IMR-90 (cell line): ENCODE results near the gene RBPJ. TPM values are rescaled to one million over a fixed set of nuclear protein-coding genes. Genes with fewer than 3 reads are reported as not detected.

Experiments
- ATAC-seq: fragments of 200-7000 bp; cut with Tn5 transposase; 2 replicates; pipeline ENCODE4 v1.9.1; 2020; ENCODE audit warnings: low read depth, mild to moderate bottlenecking, moderate library complexity
- BruUV-seq: library from RNA; stranded (reverse); fragments of 400-500 nt; replicated peaks from 2 replicates; lab custom pipeline; 2021; lab: Mats Ljungman, UMichigan
- CTCF ChIA-PET: fragments of 300-600 bp; formaldehyde crosslinking; extraction: SDS; loops from one replicate; lab custom pipeline; 2021; ENCODE audit warnings: antibody characterized with exemption; lab: Yijun Ruan, JAX
- POLR2A ChIA-PET: fragments of 300-600 bp; sonication (Branson Sonifier 250); formaldehyde crosslinking; loops from one replicate; lab custom pipeline; 2022; ENCODE audit warnings: antibody characterized with exemption; ENCODE audit not compliant: unreplicated experiment; lab: Charles Lee
- DNase-seq: peaks from one replicate; pipeline ENCODE4 v3.0.0; 2013
- H2AFZ ChIP-seq: replicated peaks from 2 replicates; pipeline ENCODE3; 2013; ENCODE audit warnings: low read length, mild to moderate bottlenecking; ENCODE audit not compliant: poor library complexity
- H2AK5ac ChIP-seq: 2 replicates; pipeline ENCODE4 v1.6.1; 2013; ENCODE audit warnings: low read depth, low read length, inconsistent platforms
- H2AK9ac ChIP-seq: replicated peaks from 2 replicates; pipeline ENCODE3; 2013; ENCODE audit warnings: mild to moderate bottlenecking, low read depth, low read length, moderate library complexity; ENCODE audit not compliant: poor library complexity
- H2BK120ac ChIP-seq: 2 replicates; pipeline ENCODE4 v1.6.1; 2013; ENCODE audit warnings: low read depth, low read length, inconsistent platforms
- H2BK15ac ChIP-seq: 3 replicates; pipeline ENCODE4 v1.6.1; 2013; ENCODE audit warnings: low read depth, low read length, inconsistent platforms
- H2BK20ac ChIP-seq: 2 replicates; pipeline ENCODE4 v1.6.1; 2013; ENCODE audit warnings: low read depth, mild to moderate bottlenecking, inconsistent platforms, low read length, moderate library complexity
- H2BK5ac ChIP-seq: 2 replicates; pipeline ENCODE4 v1.6.1; 2013; ENCODE audit warnings: mild to moderate bottlenecking, low read depth, low read length, inconsistent platforms; ENCODE audit not compliant: poor library complexity, severe bottlenecking
- H3K14ac ChIP-seq: replicated peaks from 2 replicates; pipeline ENCODE4 v1.6.1; 2013; ENCODE audit warnings: low read depth, low read length, inconsistent platforms
- H3K18ac ChIP-seq: 2 replicates; pipeline ENCODE4 v1.6.1; 2013; ENCODE audit warnings: low read depth, low read length, control low read depth
- H3K23ac ChIP-seq: 2 replicates; pipeline ENCODE4 v1.6.1; 2013; ENCODE audit warnings: low read depth, low read length, inconsistent platforms
- H3K27ac ChIP-seq: 2 replicates; pipeline ENCODE4 v1.5.1; 2013; ENCODE audit warnings: mild to moderate bottlenecking, control low read depth, low read length; ENCODE audit not compliant: insufficient read depth
- H3K27me3 ChIP-seq: 2 replicates; pipeline ENCODE4 v1.6.1; 2013; ENCODE audit warnings: low read length; ENCODE audit not compliant: control insufficient read depth, insufficient read depth
- H3K36me3 ChIP-seq: 2 replicates; pipeline ENCODE4 v1.6.1; 2013; ENCODE audit warnings: low read length, mixed read lengths; ENCODE audit not compliant: control insufficient read depth, insufficient read depth
- H3K4ac ChIP-seq: 2 replicates; pipeline ENCODE4 v1.6.1; 2013; ENCODE audit warnings: low read depth, low read length, inconsistent platforms
- H3K4me1 ChIP-seq: 2 replicates; pipeline ENCODE4 v1.6.1; 2013; ENCODE audit warnings: low read length, mixed read lengths; ENCODE audit not compliant: control insufficient read depth, insufficient read depth
- H3K4me2 ChIP-seq: 2 replicates; pipeline ENCODE4 v1.6.1; 2013; ENCODE audit warnings: low read depth, mild to moderate bottlenecking, control low read depth, low read length, moderate library complexity
- H3K4me3 ChIP-seq: 2 replicates; pipeline ENCODE4 v1.5.1; 2013; ENCODE audit warnings: low read depth, mild to moderate bottlenecking, control low read depth, low read length, moderate library complexity; ENCODE audit not compliant: insufficient read depth
- H3K56ac ChIP-seq: 2 replicates; pipeline ENCODE4 v1.6.1; 2013; ENCODE audit warnings: low read length, inconsistent platforms; ENCODE audit not compliant: insufficient read depth; ENCODE audit errors: extremely low read depth
- H3K79me1 ChIP-seq, 2 experiments: 2 replicates each; pipeline ENCODE4 v1.6.1; 2013; ENCODE audit warnings: low read length in 2 of 2, inconsistent platforms in 1 of 2, low read depth in 1 of 2
- H3K9ac ChIP-seq: 2 replicates; pipeline ENCODE4 v1.6.1; 2013; ENCODE audit warnings: low read depth, low read length, control low read depth
- H3K9me1 ChIP-seq: 2 replicates; pipeline ENCODE4 v1.6.1; 2013; ENCODE audit warnings: low read length, inconsistent platforms; ENCODE audit not compliant: insufficient read depth
- H3K9me3 ChIP-seq: 2 replicates; pipeline ENCODE4 v1.6.1; 2013; ENCODE audit warnings: low read length; ENCODE audit not compliant: control insufficient read depth, insufficient read depth
- H4K20me1 ChIP-seq: 2 replicates; pipeline ENCODE4 v1.6.1; 2013; ENCODE audit warnings: low read length, inconsistent platforms; ENCODE audit not compliant: insufficient read depth
- H4K5ac ChIP-seq: 2 replicates; pipeline ENCODE4 v1.6.1; 2013; ENCODE audit warnings: mild to moderate bottlenecking, low read depth, low read length, control low read depth
- H4K8ac ChIP-seq, 2 experiments: 2 replicates each; pipeline ENCODE4 v1.6.1; 2013; ENCODE audit warnings: low read depth in 2 of 2, low read length in 2 of 2, control low read depth in 1 of 2, inconsistent platforms in 1 of 2
- H4K91ac ChIP-seq: 2 replicates; pipeline ENCODE4 v1.6.1; 2013; ENCODE audit warnings: low read depth, low read length, inconsistent platforms; ENCODE audit not compliant: insufficient read depth
- BHLHE40 ChIP-seq: fragments of 150-350 bp; IDR thresholded peaks from 2 replicates; pipeline ENCODE4 v1.6.1; 2016; ENCODE audit warnings: mild to moderate bottlenecking, low read depth, low read length
- CEBPB ChIP-seq: IDR thresholded peaks from 2 replicates; pipeline ENCODE4 v1.6.1; 2012; ENCODE audit warnings: low read depth, low read length, improper control_type of control experiment
- CHD1 ChIP-seq: IDR thresholded peaks from 2 replicates; pipeline ENCODE4 v1.6.1; 2012; ENCODE audit warnings: low read depth, low read length, improper control_type of control experiment
- ELK1 ChIP-seq: fragments of 150-350 bp; IDR thresholded peaks from 2 replicates; pipeline ENCODE4 v1.6.1; 2016; ENCODE audit warnings: low read depth, mild to moderate bottlenecking, low read length, moderate library complexity, borderline replicate concordance
- FOS ChIP-seq: fragments of 150-350 bp; IDR thresholded peaks from 2 replicates; pipeline ENCODE4 v1.6.1; 2016; ENCODE audit warnings: low read depth, low read length
- MAFK ChIP-seq: IDR thresholded peaks from 2 replicates; pipeline ENCODE4 v1.6.1; 2012; ENCODE audit warnings: low read depth, low read length, improper control_type of control experiment
- MAZ ChIP-seq: IDR thresholded peaks from 2 replicates; pipeline ENCODE4 v1.6.1; 2012; ENCODE audit warnings: low read depth, mild to moderate bottlenecking, low read length, improper control_type of control experiment, moderate library complexity, borderline replicate concordance
- MXI1 ChIP-seq: IDR thresholded peaks from 2 replicates; pipeline ENCODE4 v1.6.1; 2012; ENCODE audit warnings: low read depth, mild to moderate bottlenecking, low read length, moderate library complexity, borderline replicate concordance
- NFE2L2 ChIP-seq: fragments of 150-350 bp; IDR thresholded peaks from 2 replicates; pipeline ENCODE4 v1.6.1; 2016; ENCODE audit warnings: low read depth, mild to moderate bottlenecking, low read length
- POLR2A ChIP-seq: IDR thresholded peaks from 2 replicates; pipeline ENCODE4 v1.6.1; 2012; ENCODE audit warnings: mild to moderate bottlenecking, low read depth, low read length
- RAD21 ChIP-seq: IDR thresholded peaks from 2 replicates; pipeline ENCODE4 v1.6.1; 2012; ENCODE audit warnings: low read length, improper control_type of control experiment
- RCOR1 ChIP-seq: IDR thresholded peaks from 2 replicates; pipeline ENCODE4 v1.6.1; 2012; ENCODE audit warnings: mild to moderate bottlenecking, low read length, improper control_type of control experiment; ENCODE audit not compliant: insufficient replicate concordance
- RFX5 ChIP-seq: IDR thresholded peaks from 2 replicates; pipeline ENCODE4 v1.8.0; 2012; ENCODE audit warnings: low read depth, mild to moderate bottlenecking, low read length, moderate library complexity
- SMC3 ChIP-seq: fragments of 150-350 bp; IDR thresholded peaks from 2 replicates; pipeline ENCODE4 v1.6.1; 2016; ENCODE audit warnings: low read depth, mild to moderate bottlenecking, antibody characterized with exemption, low read length, moderate library complexity
- USF2 ChIP-seq: fragments of 150-350 bp; IDR thresholded peaks from 2 replicates; pipeline ENCODE4 v1.6.1; 2017; ENCODE audit warnings: mild to moderate bottlenecking, antibody characterized with exemption, low read length, low read depth
- WGBS, 2 experiments: methylation state at CpG; one replicate each; pipeline versions ENCODE4 v1.1.5 to v1.1.7; 2013; ENCODE audit warnings: missing lambda C conversion rate in 2 of 2; ENCODE audit not compliant: insufficient read length in 1 of 2; ENCODE audit errors: extremely low coverage in 2 of 2; 5-methylcytosine and 5-hydroxymethylcytosine counted together
- dilution Hi-C: fragments of 300-500 bp; cut with HindIII; formaldehyde crosslinking; loops from one replicate; pipeline ENCODE4 v1.14.3; 2018; ENCODE audit warnings: low sequenced_read_pairs; ENCODE audit not compliant: unreplicated experiment
- in situ Hi-C: fragments of 300-500 bp; cut with MboI; formaldehyde crosslinking; loops from 3 replicates; pipeline ENCODE4 v1.14.3; 2019; ENCODE audit warnings: low sequenced_read_pairs, inconsistent platforms, mixed read lengths
- intact Hi-C: fragments of 100-400 bp; cut with micrococcal nuclease; formaldehyde crosslinking; loops from 2 replicates; pipeline ENCODE4 v1.10.0; 2022
- polyA plus RNA-seq, 3 experiments: library from polyadenylated mRNA; depleted of rRNA; stranded (reverse); fragments of >200 nt; gene quantifications; 2 replicates each; pipeline ENCODE4 v1.2.3, GENCODE V29; 2012; ENCODE audit warnings: low replicate concordance in 1 of 3
- total RNA-seq: library from RNA; depleted of rRNA; stranded (reverse); fragments of >200 nt; gene quantifications from 2 replicates; pipeline ENCODE4 v1.2.3, GENCODE V29; 2012
- TF ChIP-seq, protein P1 (sequence below): conservative IDR thresholded peaks from 2 replicates; pipeline ENCODE4 v1.5.1; 2012; ENCODE audit warnings: mild to moderate bottlenecking, low read depth, low read length, improper control_type of control experiment

Gene RBPJ
- total and polyA plus RNA-seq, 2 of the 4 experiments (the other 2 are of a cell fraction), result 50.3 to 148 TPM

- no peaks in the 10 kb centered on the region for H3K36me3 ChIP-seq
- no peak overlapping the region for H2BK20ac ChIP-seq
- peaks cover 91% of the 10 kb centered on the region for H4K20me1 ChIP-seq
- no peak overlapping the region for H2AK9ac ChIP-seq
- no peak overlapping the region for H3K9ac ChIP-seq
- WGBS, 2 experiments, result no CpG with 5 or more reads among the region's 2 CpGs
- DNase-seq (no peak), ATAC-seq (no peak)
- ChIA-PET CTCF (interaction anchor here (1.5 kb wide), 1 partner anchor 12 kb away, joined by 6 read pairs; no protein-coding TSS in a partner anchor), POLR2A (interaction anchor here (0.6 kb wide), 1 partner anchor 95 kb away, joined by 6 read pairs; no protein-coding TSS in a partner anchor)
- H3K4ac ChIP-seq, result no peak overlapping the region
- H2BK120ac ChIP-seq, result no peak overlapping the region
- H2AK5ac ChIP-seq, result no peak overlapping the region
- no peak for TF ChIP-seq MAFK
- TF ChIP-seq POLR2A, result no peak
- no peak for TF ChIP-seq CHD1
- no peak for TF ChIP-seq RAD21
- TF ChIP-seq ELK1, result no peak
- TF ChIP-seq RFX5, result no peak
- no peak for TF ChIP-seq MXI1
- TF ChIP-seq FOS, result no peak
- no peak for TF ChIP-seq CEBPB
- TF ChIP-seq NFE2L2, result no peak
- no peak for TF ChIP-seq MAZ
- no peak for TF ChIP-seq BHLHE40
- no peak for TF ChIP-seq SMC3
- TF ChIP-seq, protein P1, sequence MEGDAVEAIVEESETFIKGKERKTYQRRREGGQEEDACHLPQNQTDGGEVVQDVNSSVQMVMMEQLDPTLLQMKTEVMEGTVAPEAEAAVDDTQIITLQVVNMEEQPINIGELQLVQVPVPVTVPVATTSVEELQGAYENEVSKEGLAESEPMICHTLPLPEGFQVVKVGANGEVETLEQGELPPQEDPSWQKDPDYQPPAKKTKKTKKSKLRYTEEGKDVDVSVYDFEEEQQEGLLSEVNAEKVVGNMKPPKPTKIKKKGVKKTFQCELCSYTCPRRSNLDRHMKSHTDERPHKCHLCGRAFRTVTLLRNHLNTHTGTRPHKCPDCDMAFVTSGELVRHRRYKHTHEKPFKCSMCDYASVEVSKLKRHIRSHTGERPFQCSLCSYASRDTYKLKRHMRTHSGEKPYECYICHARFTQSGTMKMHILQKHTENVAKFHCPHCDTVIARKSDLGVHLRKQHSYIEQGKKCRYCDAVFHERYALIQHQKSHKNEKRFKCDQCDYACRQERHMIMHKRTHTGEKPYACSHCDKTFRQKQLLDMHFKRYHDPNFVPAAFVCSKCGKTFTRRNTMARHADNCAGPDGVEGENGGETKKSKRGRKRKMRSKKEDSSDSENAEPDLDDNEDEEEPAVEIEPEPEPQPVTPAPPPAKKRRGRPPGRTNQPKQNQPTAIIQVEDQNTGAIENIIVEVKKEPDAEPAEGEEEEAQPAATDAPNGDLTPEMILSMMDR, result no peak
- no peak for TF ChIP-seq RCOR1
- no peak for TF ChIP-seq USF2
- no peak overlapping the region for H3K23ac ChIP-seq
- H3K4me2 ChIP-seq, result no peak overlapping the region
- peaks cover 24 to 63% of the 10 kb centered on the region in 2 experiments for H3K79me1 ChIP-seq
- H3K27ac ChIP-seq, result no peak overlapping the region
- H4K91ac ChIP-seq, result no peak overlapping the region
- dilution Hi-C loops (no loop called here), intact Hi-C loops (no loop called here), in situ Hi-C loops (loop anchor here (25.0 kb wide), 2 partner anchors 513 to 663 kb away; partner anchors contain the start of gene STIM2)
- H3K14ac ChIP-seq, result no peak overlapping the region
- no peaks in the 10 kb centered on the region for H3K27me3 ChIP-seq
- H3K18ac ChIP-seq, result no peak overlapping the region
- no peak overlapping the region for H2BK5ac ChIP-seq
- H2BK15ac ChIP-seq, result no peak overlapping the region
- no peak overlapping the region for H3K56ac ChIP-seq
- BruUV-seq, result no TSS peak
- no peak overlapping the region for H3K4me3 ChIP-seq
- H3K9me1 ChIP-seq, result peaks cover 16% of the 10 kb centered on the region; the same call in 1 of the 2 replicates
- H4K8ac ChIP-seq, result no peak overlapping the region
- no peak overlapping the region for H2AFZ ChIP-seq
- no peaks in the 10 kb centered on the region for H3K9me3 ChIP-seq
- H3K4me1 ChIP-seq, result peaks cover 6% of the 10 kb centered on the region
- no peak overlapping the region for H4K5ac ChIP-seq
Measured at GRCh38 chr4:26349496-26349895, 28.7 kb downstream of the RBPJ start.
